Measurements from ENCODE around the gene FXYD6. TPM values are rescaled to one million over a fixed set of nuclear protein-coding genes. Genes with fewer than 3 reads are reported as not detected.

FXYD6 gene
- total RNA-seq, 1 experiment from 2014 or later: not detected

GRCh38 chr11:117790279-117790678 is 86.2 kb downstream of the FXYD6 start:
- no peak overlapping the region for H3K4me3 ChIP-seq
- no peaks in the 10 kb centered on the region for H3K36me3 ChIP-seq
- no peaks in the 10 kb centered on the region for H3K9me3 ChIP-seq
- peaks cover 16% of the 10 kb centered on the region for H3K27me3 ChIP-seq
- no peak for DNase-seq

GRCh38 chr11:117789241-117789640 is 87.2 kb downstream of the FXYD6 start:
- no peak for DNase-seq
- no peak overlapping the region for H3K4me3 ChIP-seq
- no peaks in the 10 kb centered on the region for H3K9me3 ChIP-seq
- H3K36me3 ChIP-seq: no peaks in the 10 kb centered on the region
- H3K27me3 ChIP-seq: peaks cover 23% of the 10 kb centered on the region

Other genes with a start within 250 kb of the FXYD6 start
- gene DSCAML1, start 79.4 kb downstream of the FXYD6 start, total RNA-seq (2014; rRNA removed; shearing (Covaris generic); ENCODE audit: low replicate concordance): not detected in 2 replicates
- not detected in 2 replicates for gene FXYD2, start 51.9 kb downstream of the FXYD6 start, total RNA-seq (2014; rRNA removed; shearing (Covaris generic); ENCODE audit: low replicate concordance)
- not detected in 2 replicates for gene TMPRSS13, start 52.7 kb upstream of the FXYD6 start, total RNA-seq (2014; rRNA removed; shearing (Covaris generic); ENCODE audit: low replicate concordance)
- gene IL10RA, start 109.7 kb upstream of the FXYD6 start, total RNA-seq (2014; rRNA removed; shearing (Covaris generic); ENCODE audit: low replicate concordance): 1.3 TPM in 1 of 2 replicates, not detected in the other
- not detected in 2 replicates for gene TMPRSS4, start 200.4 kb upstream of the FXYD6 start, total RNA-seq (2014; rRNA removed; shearing (Covaris generic); ENCODE audit: low replicate concordance)
- gene SMIM35, start 210.3 kb upstream of the FXYD6 start, total RNA-seq (2014; rRNA removed; shearing (Covaris generic); ENCODE audit: low replicate concordance): not detected in 2 replicates

Measured in MG63 (cell line).